SJCRH30 (cell line): ENCODE measurements around the gene VDR. TPM values are rescaled to one million over a fixed set of nuclear protein-coding genes. Genes with fewer than 3 reads are reported as not detected.

Experiments
- DNase-seq, 2 experiments: peaks; one replicate each; pipeline ENCODE4 v3.0.0-alpha.2; 2015 to 2020
- H3K27ac ChIP-seq: fragments of 250-450 bp; sonication (Bioruptor Pico); 2 replicates; pipeline ENCODE4 v1.5.1; 2020; ENCODE audit warnings: mild to moderate bottlenecking, moderate library complexity
- H3K27me3 ChIP-seq: fragments of 250-450 bp; sonication (Bioruptor Pico); 2 replicates; pipeline ENCODE4 v1.5.1; 2020; ENCODE audit warnings: mild to moderate bottlenecking, moderate library complexity
- H3K36me3 ChIP-seq: fragments of 250-450 bp; sonication (Bioruptor Pico); 2 replicates; pipeline ENCODE4 v1.5.1; 2020; ENCODE audit warnings: mild to moderate bottlenecking, moderate library complexity
- H3K4me1 ChIP-seq: fragments of 250-450 bp; sonication (Bioruptor Pico); 2 replicates; pipeline ENCODE4 v1.5.1; 2020; ENCODE audit warnings: mild to moderate bottlenecking, moderate library complexity
- H3K4me3 ChIP-seq: fragments of 250-450 bp; sonication (Bioruptor Pico); 2 replicates; pipeline ENCODE4 v1.5.1; 2020; ENCODE audit warnings: mild to moderate bottlenecking, moderate library complexity
- H3K9me3 ChIP-seq: fragments of 250-450 bp; sonication (Bioruptor Pico); replicated peaks from 2 replicates; pipeline ENCODE4 v1.5.1; 2020; ENCODE audit warnings: mild to moderate bottlenecking, moderate library complexity
- total RNA-seq: library from RNA; depleted of rRNA; stranded (reverse); fragments of >200 nt; shearing (Covaris generic); gene quantifications from 2 replicates; pipeline ENCODE4 v1.2.3, GENCODE V29; 2014

Gene VDR
- total RNA-seq, 1 experiment from 2014 or later = 0.10 TPM

- no peak for DNase-seq
- no peaks in the 10 kb centered on the region for H3K36me3 ChIP-seq
- H3K4me3 ChIP-seq = no peak overlapping the region
- H3K4me1 ChIP-seq = peaks cover 5% of the 10 kb centered on the region; the same call in 1 of the 2 replicates
- H3K9me3 ChIP-seq = no peaks in the 10 kb centered on the region
- no peak overlapping the region for H3K27ac ChIP-seq
- peaks cover 24% of the 10 kb centered on the region for H3K27me3 ChIP-seq
These were observed 13.4 kb downstream of the VDR start for GRCh38 chr12:47891356-47891755.

DNA sequence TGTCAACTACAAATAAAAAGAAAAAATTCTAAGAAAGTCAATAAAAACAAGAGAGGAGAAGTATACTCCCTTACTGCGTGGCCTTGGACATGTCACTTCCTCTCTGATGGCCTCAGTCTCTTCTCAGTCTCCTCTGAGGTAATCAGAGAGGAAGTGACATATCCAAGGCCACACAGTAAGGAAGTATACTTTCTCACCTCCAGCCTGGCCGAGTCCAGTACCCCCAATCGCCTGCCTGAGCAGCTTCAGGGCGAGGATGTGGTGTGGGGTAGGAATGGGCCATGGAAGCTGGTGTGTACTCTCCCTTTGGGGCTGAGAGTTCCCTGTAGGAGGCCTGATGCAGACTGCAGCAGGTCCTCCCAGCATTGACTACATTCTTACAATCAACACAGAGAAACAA, 15.8 kb downstream of the VDR start:
- H3K27me3 ChIP-seq = peaks cover 24% of the 10 kb centered on the region
- no peak overlapping the region for H3K4me3 ChIP-seq
- H3K36me3 ChIP-seq = no peaks in the 10 kb centered on the region
- DNase-seq = no peak
- no peaks in the 10 kb centered on the region for H3K9me3 ChIP-seq
- no peak overlapping the region for H3K27ac ChIP-seq
- peaks cover 5% of the 10 kb centered on the region; the same call in 1 of the 2 replicates for H3K4me1 ChIP-seq

DNA sequence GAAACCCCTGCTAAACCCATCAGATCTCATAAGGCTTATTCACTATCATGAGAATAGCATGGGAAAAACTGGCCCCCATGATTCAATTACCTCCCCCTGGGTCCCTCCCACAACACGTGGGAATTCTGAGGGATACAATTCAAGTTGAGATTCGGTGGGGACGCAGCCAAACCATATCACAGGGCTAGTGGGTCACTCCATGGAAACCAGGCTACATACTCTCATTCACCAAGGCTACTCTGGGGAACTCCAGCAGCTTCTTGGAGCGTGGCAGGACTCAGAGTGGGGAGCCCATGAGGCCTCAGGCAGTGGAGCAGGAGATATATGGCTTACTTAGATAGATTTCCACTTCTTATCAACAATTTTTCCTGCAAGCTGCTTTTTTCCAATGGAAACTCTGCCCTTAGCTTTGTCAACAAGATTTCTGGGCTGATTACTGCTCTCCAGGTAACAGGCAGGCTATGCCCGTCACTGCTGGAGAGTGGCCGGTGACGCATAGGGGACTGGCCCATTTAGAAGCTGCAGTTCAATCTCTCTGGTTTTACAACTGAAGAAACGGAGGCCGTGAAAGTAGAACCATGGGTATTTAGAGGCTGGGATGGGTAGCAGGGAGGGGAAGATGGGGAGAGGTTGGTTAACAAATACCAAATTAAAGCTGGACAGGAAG, 16.5 kb downstream of the VDR start:
- H3K4me3 ChIP-seq = no peak overlapping the region

DNA sequence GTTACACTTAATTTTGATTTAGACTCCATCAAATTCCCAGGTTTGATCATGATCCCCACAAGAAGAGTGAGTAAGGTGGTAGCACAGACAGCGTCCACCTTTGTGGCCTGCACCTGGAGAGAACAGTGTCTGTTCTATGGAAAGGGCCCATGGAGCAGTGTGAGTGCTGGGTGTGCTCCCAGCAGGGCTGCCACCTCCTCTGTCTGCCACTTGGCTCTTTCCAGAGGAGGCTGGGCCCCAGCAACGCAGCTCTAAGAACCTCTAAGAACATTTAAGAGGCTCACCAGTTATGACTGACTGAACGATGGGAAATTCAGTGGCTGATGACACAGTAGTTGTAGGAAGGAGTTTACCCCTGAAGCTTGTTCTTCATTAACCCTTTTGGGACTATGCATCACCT, 17.3 kb downstream of the VDR start:
- H3K4me3 ChIP-seq = no peak overlapping the region
- H3K27ac ChIP-seq = no peak overlapping the region
- no peak for DNase-seq
- peaks cover 30% of the 10 kb centered on the region for H3K27me3 ChIP-seq
- H3K9me3 ChIP-seq = no peaks in the 10 kb centered on the region
- H3K4me1 ChIP-seq = no peaks in the 10 kb centered on the region
- H3K36me3 ChIP-seq = no peaks in the 10 kb centered on the region

More for the DNA sequence above, 16.5 kb downstream of the VDR start:
- no peak overlapping the region for H3K27ac ChIP-seq
- no peaks in the 10 kb centered on the region for H3K36me3 ChIP-seq
- H3K4me1 ChIP-seq = no peaks in the 10 kb centered on the region
- no peaks in the 10 kb centered on the region for H3K9me3 ChIP-seq
- peaks cover 26% of the 10 kb centered on the region for H3K27me3 ChIP-seq
- DNase-seq = no peak

DNA sequence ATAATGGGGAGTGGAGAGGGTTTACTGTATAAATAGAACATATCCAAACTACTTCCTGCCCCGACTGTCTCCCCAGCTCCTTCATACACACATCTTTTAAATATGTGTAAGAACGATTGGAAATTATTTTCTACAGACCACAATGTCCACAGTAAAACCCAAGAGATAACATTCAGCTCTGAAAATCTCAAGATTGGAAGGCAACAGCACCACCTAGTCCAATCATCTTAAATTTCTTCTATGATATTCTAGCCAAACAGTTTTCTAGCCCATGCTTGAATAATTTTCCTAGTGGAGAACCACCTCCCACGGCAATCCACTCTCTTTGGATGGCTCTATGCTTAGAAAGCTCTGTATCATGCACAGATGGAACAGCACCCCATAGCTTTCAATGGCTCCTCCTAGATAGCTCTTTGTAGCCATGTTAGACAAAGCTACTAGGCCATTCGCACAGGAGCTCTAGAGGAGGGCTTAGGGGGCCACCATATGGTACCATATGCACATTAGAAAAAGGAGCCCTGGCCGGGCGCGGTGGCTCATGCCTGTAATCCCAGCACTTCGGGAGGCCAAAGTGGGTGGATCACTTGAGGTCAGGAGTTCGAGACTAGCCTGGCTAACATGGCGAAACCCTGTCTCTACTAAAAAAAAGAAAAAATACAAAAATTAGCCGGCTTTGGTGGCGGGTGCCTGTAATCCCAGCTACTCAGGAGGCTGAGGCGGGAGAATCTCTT, 18.1 kb downstream of the VDR start:
- Histone ChIP-seq H3K27ac (no peak overlapping the region), H3K9me3 (no peaks in the 10 kb centered on the region), H3K27me3 (peaks cover 34% of the 10 kb centered on the region), H3K4me1 (no peaks in the 10 kb centered on the region), H3K36me3 (no peaks in the 10 kb centered on the region), H3K4me3 (no peak overlapping the region)
- no peak for DNase-seq

- Histone ChIP-seq H3K27ac (no peak overlapping the region), H3K9me3 (no peaks in the 10 kb centered on the region), H3K27me3 (peaks cover 34% of the 10 kb centered on the region), H3K4me3 (no peak overlapping the region), H3K36me3 (no peaks in the 10 kb centered on the region), H3K4me1 (no peaks in the 10 kb centered on the region)
- DNase-seq = no peak
These were observed 19.2 kb downstream of the VDR start for GRCh38 chr12:47885566-47885965.

- no peaks in the 10 kb centered on the region for H3K4me1 ChIP-seq
- H3K27ac ChIP-seq = no peak overlapping the region
- no peaks in the 10 kb centered on the region for H3K36me3 ChIP-seq
- no peak overlapping the region for H3K4me3 ChIP-seq
- no peak for DNase-seq
- H3K27me3 ChIP-seq = peaks cover 34% of the 10 kb centered on the region
- H3K9me3 ChIP-seq = no peaks in the 10 kb centered on the region
These were observed 19.7 kb downstream of the VDR start for GRCh38 chr12:47885012-47885501.

DNA sequence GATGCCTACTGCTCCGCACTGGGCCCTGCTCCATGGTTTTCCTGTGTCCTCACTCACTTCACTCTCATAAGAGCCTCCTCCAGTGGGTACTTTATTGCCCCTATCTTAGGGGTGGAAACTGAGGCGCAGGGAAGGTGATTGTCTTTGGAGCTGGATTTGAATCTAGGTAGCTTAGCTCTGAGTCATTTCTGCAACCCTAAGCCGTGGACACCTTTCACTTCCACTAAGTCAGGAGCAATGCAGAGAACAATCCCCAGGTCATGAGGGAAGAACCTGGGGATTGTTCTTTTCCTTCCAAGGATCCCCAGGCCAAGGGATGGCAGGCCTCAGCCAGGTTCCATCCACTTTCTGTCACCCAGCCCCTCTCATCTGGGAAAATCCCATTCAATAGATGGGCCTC, 20.3 kb downstream of the VDR start:
- Histone ChIP-seq H3K27me3 (peaks cover 32% of the 10 kb centered on the region), H3K9me3 (no peaks in the 10 kb centered on the region), H3K27ac (no peak overlapping the region), H3K36me3 (no peaks in the 10 kb centered on the region), H3K4me1 (no peaks in the 10 kb centered on the region), H3K4me3 (no peak overlapping the region)
- DNase-seq = no peak

- peaks cover 25% of the 10 kb centered on the region for H3K27me3 ChIP-seq
- no peaks in the 10 kb centered on the region for H3K4me1 ChIP-seq
- H3K27ac ChIP-seq = no peak overlapping the region
- DNase-seq = no peak
- H3K9me3 ChIP-seq = no peaks in the 10 kb centered on the region
- H3K4me3 ChIP-seq = no peak overlapping the region
- H3K36me3 ChIP-seq = no peaks in the 10 kb centered on the region
These were observed 21.1 kb downstream of the VDR start for GRCh38 chr12:47883663-47884195.

DNA sequence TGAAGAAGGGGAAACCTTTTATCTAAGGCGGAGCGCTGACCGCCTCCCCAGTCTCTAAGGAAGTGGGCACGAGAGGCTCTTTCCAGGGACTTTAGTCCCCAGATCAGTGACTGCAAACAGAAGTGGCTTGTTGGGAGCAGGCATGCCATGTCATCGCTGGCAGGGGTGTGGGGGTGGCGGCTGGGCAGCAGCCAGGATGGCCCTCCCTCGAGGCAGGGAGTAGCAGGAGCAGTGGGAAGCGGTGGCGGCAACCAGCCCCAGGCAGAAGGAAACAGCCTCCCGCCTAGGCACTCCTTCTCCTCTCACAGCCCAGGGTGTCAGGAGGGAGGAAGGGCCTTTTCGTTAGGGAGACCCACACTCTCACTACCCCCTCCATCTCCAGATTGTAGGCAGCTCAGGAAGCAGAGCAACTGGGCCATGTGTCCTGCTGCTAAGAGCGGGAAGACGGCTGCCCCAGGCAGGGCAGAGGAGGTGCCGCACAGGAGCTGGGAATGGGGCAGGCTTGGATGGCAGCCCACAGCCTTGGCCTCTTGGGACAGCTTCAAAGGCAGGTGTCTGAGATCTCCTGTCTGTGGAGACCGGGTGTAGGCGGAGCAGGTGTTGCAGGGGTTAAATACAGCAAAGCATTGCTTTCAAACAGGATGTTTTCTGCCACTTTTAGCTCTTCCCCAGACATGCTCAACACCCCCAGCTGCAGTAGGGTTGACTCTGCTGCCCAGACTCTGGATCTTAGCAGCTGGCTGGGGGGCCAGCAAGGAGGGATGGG, 21.8 kb downstream of the VDR start:
- no peaks in the 10 kb centered on the region for H3K9me3 ChIP-seq
- H3K27ac ChIP-seq = no peak overlapping the region
- H3K4me1 ChIP-seq = no peaks in the 10 kb centered on the region
- DNase-seq = no peak
- H3K36me3 ChIP-seq = no peaks in the 10 kb centered on the region
- no peak overlapping the region for H3K4me3 ChIP-seq
- H3K27me3 ChIP-seq = peaks cover 20% of the 10 kb centered on the region

GRCh38 chr12:47881826-47882427, 22.9 kb downstream of the VDR start:
- Histone ChIP-seq H3K4me3 (no peak overlapping the region), H3K27ac (no peak overlapping the region), H3K9me3 (no peaks in the 10 kb centered on the region), H3K36me3 (no peaks in the 10 kb centered on the region), H3K4me1 (no peaks in the 10 kb centered on the region), H3K27me3 (peaks cover 16% of the 10 kb centered on the region)
- no peak for DNase-seq

DNA sequence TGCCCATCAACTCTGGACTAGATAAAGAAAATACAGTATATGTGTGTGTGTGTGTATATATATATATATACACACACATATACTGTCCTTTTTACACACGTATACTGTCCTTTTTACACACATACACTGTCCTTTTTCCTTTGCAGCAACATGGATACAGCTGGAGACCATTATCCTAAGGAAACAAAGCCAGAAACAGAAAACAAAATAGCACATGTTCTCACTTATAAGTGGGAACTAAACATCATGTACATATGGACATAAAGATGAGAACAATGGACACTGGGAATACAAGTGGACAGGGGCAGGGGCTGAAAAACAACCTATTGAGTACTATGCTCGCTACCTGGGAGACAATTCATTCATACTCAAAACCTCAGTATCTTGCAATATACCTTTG, 23.7 kb downstream of the VDR start:
- Histone ChIP-seq H3K27me3 (peaks cover 16% of the 10 kb centered on the region), H3K4me1 (no peaks in the 10 kb centered on the region), H3K4me3 (no peak overlapping the region), H3K9me3 (no peaks in the 10 kb centered on the region), H3K36me3 (no peaks in the 10 kb centered on the region), H3K27ac (no peak overlapping the region)
- no peak for DNase-seq

DNA sequence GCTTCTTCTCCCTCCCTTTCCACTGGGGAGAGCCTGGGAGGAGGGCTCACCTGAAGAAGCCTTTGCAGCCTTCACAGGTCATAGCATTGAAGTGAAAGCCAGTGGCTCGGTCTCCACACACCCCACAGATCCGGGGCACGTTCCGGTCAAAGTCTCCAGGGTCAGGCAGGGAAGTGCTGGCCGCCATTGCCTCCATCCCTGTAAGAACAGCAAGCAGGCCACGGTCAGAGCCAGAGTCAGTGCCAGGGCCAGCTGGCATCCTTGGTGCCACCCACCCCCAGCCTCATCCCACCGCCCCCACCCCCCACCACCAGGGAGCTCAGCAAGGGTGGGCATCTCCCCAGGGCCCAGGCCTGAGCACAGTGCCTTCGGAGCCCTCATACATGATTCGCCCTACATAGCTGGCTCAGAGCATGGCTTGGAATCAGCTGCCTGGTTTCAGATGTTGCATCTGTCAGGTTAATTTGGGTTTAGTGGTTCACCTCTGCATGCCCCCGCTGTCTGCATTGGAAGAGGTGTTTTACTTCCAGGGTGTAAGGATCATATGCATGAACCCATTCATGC, 25.8 kb downstream of the VDR start:
- Histone ChIP-seq H3K27ac (no peak overlapping the region), H3K4me1 (no peaks in the 10 kb centered on the region), H3K36me3 (no peaks in the 10 kb centered on the region), H3K9me3 (no peaks in the 10 kb centered on the region), H3K27me3 (peaks cover 16% of the 10 kb centered on the region), H3K4me3 (no peak overlapping the region)
- no peak for DNase-seq

DNA sequence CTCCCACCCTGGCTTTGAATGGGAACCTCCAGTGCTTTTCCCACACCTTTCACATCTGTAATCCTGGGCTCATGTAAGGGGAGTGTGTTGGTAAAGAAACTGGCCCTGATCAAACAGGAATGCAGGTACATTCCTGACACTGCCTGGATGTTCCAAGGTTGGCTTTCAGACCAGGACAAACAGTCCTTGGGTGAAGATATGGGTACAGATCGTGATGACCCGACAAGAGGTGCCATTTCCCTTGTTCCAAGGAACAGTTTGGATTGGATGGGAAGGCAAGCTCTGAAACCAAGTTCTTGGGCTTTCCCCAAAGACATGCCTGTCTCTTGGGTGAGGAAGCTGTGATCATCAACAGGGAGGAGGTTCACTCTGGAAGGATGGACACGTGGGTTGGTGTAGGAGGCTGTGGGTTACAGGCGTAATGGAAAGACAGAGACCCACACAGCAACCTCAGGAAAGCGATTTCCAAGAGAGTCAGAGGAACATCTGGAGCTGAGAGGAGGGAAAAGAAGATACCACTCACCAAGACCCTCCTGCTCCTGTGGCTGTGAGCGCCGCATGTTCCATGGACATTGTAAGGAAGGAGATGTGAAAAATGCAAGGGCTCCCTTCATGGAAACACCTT, 26.4 kb downstream of the VDR start:
- Histone ChIP-seq H3K27me3 (peaks cover 12% of the 10 kb centered on the region), H3K4me3 (no peak overlapping the region), H3K36me3 (no peaks in the 10 kb centered on the region), H3K4me1 (no peaks in the 10 kb centered on the region), H3K9me3 (no peaks in the 10 kb centered on the region), H3K27ac (no peak overlapping the region)
- no peak for DNase-seq
